ENCODE measurements around the gene TIGD4.
"Not testable (repeated sequence)": the region's sequence is repeated elsewhere in the genome, so short reads cannot be mapped to it uniquely, and the experiment has no call there.

TIGD4 gene

DNA sequence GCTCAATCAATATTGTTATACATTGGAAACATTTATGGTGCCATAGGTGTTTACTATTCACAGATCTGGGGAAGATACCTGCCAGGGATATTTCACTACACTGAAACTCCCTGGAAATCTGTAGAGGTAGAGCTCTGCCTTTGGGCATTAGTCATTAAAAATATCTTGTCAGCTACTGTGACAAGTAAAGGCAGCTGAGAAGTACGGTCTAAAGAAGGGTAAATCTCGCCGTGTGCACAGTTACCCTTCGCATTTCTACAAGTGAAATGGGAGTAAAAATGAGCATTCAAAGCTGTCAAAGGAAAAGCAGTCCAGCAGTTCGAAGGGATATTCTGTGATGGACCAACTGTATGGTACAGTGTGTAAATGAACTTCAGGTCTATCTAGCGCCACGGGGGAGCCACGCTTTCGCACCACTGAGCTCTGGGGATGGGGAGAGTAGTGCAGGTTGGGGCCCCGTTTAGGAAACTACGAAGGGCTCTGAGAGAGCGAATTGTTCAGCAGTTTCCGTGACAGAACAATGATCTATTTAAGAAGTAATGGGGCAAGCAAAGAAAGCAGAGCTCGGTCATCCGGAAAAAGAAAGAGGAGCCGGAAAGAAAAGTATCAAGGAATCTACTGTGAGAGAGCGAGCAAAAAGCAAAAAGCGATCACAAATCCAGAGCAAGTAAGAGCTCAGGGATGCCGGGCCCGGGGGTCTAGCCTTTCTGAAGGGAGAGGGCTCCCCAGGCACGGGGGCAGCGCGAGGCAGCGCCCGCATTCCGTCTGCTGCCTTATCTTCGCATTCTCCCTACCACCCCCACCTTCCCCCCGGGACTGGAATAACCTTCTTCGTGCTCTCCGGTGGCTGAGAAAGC is 646 bp downstream of the TIGD4 start:
- FAIRE-seq = no peak

DNA sequence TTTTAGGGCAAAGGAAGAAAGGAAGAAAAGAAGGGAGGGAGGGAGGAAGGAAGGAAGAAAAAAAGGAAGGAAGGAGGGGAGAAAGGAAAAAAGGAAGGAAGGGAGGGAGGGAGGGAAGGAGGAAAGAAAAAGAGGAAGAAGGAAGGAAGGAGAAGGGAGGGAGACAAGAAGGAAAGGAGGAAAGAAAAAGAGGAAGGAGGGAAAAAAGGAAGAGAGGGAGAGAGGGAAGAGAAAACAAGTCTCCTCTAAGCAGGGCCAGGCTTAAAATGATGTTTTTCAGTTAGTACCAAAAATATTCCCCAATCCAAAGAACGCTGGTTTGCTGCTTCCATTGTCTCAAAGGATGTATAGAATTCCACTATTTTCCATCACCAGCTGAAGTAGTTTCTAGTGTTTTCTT is 2.0 kb downstream of the TIGD4 start:
- FAIRE-seq = no peak

DNA sequence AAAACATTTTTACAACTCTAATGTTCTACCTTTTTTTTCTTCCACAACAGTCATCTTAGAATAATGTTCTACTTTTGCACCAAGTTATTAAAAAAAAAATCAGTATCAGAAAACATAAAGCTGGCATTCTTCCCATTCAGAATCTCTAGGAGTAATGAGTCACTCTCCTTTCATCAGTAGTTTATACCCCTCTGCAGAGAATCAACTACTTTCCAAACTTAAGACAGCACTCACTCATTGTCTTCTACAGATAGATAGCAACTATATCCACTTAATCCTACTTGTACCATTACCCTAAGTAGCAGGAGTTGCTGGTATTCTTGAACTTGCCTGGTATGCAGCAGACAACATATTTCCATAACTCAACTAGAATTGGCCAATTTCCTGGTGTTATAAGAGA is 3.2 kb downstream of the TIGD4 start:
- peak; percentile 6 for FAIRE-seq

DNA sequence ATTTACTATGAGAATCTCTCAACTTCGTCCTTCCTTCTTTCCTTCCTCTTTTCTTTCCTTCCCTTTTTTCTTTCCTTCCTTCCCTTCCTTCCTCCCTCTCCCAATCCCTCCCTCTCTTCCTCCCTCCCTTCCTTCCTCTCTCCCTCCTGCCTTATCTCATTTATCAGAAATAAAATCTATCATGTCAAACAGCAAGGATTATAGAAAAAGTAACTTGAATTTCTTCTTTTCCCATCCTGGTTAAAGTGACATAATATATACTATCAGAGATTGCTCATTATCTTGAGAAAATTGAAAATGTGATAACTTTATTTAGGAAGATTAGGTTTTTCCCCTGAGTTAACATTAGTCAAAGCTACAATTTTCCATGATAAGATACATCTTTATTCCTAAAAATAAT is 5.6 kb downstream of the TIGD4 start:
- FAIRE-seq = no peak

DNA sequence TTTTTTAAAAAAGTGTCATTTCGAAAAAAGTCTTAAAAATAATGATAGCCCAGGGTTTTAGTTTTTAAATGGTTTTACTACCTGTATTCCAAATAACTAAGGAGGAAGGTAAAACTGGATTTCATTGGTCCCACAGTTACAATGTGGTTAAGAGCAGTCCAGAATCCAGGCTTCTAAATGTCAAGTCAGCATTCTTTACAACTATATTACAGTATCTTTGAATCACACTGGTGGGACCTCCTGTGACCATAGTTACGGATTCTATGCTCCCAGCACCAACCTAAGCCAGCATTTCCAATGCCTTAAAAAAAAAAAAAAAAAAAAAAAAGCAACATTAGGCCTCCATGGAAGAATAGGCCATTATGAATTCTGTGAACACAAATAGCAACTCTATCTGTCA is 6.2 kb downstream of the TIGD4 start:
- no peak for FAIRE-seq

DNA sequence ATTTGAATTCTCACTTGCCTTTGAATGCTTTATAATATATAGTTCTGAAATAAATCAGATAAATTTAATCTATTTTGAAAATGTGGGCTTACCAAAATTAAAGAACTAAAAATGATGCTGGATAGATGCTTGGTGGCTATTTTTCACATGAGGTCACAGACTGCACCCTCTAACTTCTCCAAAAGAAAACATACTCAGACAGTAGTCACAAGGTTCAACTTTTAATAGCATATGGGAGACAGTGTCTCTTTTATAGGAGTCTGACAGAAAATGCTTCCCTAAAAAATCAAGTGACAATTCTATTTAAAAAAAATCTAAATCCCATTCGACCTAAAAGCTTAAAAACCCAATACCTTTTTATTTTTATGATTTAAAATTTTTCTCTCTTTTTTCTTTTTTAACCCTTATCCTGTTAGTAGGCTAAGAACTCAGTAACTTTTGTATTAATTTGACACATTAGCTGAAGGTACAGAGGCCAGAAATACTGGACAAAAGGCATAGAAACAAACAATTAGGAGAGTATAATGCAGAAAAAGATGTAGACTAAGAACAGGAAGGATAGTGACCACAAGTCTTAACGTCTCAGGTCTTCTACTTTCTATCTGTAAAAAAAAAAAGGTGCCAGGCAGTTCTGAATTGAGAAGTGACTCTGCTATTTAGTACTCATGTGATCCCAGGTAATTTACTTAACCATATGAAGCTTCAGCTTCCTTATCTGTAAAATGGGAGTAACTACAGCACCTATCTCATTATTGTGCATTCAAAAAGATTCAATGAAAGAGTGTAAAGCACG is 7.6 kb downstream of the TIGD4 start:
- FAIRE-seq = no peak

DNA sequence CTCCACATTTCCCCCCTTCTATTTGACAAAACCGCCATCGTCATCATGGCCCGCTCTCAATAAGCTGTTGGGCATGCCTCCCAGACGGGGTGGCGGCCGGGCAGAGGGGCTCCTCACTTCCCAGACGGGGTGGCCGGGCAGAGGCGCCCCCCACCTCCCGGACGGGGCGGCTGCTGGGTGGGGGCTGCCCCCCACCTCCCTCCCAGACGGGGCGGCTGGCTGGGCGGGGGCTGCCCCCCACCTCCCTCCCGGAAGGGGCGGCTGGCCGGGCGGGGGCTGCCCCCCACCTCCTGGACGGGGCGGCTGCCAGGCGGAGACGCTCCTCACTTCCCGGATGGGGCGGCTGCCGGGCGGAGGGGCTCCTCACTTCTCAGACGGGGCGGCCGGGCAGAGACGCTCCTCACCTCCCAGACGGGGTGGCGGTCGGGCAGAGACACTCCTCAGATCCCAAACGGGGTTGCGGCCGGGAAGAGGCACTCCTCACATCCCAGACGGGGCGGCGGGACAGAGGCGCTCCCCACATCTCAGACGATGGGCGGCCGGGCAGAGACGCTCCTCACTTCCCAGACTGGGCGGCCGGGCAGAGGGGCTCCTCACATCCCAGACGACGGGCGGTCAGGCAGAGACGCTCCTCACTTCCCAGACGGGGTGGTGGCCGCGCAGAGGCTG is 14.3 kb downstream of the TIGD4 start:
- not testable (repeated sequence) for FAIRE-seq

DNA sequence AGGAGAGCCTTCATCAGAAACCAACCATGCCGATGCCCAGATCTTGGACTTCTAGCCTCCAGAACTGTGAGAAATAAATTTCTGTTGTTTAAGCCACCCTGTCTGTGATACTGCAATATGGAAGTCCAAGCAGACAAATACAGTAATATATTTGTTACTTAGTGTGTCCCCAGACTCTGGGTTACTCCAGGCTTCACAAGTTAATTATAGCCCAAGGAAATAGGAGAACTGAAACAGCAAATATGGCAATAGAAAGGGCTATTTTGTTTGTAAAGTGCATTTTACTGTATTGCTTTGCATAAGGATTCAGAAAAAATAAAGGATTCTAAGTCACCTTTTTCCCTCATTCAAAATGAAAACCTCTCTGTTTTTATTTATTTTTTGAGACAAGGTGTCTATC is 15.7 kb downstream of the TIGD4 start:
- FAIRE-seq = no peak

DNA sequence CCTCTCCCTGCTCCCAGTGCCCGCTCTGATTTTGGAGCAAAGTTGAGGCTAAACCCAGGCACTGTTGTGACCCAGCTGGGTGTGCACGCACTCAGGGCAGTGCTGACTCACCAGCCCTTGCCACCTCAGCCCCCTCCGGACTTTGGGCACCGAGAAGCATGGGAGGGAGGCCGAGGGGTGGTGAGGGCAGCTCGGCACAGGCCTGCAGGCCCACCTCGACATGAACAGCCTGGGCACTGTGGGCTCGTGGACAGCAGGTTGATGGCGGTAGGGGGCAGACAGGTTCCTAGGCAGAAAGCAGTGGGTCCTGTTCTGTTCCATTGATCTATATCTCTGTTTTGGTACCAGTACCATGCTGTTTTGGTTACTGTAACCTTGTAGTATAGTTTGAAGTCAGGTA is 30.9 kb downstream of the TIGD4 start:
- no peak for FAIRE-seq

DNA sequence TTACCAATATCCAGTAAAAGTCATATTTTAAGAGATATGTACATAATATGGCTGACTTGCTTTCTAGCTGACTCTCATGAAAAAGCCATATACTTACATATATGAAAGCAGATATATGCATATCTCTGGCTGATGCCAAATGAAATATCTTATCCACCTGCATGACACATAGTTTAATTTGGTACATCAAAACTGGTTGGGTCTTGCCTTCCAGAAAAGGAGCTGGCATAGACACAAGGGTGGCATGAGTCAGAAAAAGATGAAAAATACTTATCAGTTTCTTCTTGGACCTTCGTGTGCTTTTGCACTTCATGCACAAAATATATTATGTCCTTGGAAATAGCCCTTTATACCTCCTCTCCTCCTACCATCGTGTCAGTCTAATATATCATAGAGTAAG is 32.1 kb downstream of the TIGD4 start:
- no peak for FAIRE-seq

DNA sequence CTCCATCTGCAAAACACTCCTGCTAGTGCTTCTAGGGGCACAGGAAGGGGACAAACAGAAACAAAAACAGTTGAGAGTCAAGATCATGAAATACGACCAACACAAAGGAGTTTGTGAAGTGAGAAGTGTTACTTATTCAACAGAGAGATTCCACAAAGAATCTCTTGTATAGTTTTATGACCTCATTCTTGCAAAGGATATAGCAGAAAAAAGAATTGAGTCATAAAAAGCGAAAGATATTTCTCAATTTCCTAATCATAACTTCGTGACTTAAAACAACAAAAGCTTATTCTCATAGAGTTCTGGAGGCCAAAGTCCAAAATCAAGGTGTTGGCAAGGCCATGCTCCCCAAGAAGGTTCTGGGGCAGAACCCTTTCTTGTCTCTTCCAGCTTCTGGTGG is 40.7 kb downstream of the TIGD4 start:
- FAIRE-seq = no peak

DNA sequence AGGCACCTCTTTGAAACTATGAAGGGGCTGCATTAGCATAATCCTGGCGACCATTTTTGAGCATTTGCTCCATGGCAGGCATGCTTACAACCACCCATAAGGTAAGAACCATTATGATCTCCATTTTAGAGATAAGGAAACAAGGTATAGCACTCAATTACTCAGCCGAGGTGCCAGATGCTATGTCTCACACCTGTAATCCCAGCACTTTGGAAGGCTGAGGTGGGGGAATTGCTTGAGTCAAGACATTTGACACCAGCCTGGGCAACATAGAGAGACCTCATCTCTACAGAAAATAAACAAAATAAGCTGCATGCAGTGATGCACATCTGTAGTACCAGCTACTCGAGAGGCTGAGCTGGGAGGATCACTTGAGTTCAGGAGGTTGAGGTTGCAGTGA is 43.6 kb downstream of the TIGD4 start:
- FAIRE-seq = no peak

DNA sequence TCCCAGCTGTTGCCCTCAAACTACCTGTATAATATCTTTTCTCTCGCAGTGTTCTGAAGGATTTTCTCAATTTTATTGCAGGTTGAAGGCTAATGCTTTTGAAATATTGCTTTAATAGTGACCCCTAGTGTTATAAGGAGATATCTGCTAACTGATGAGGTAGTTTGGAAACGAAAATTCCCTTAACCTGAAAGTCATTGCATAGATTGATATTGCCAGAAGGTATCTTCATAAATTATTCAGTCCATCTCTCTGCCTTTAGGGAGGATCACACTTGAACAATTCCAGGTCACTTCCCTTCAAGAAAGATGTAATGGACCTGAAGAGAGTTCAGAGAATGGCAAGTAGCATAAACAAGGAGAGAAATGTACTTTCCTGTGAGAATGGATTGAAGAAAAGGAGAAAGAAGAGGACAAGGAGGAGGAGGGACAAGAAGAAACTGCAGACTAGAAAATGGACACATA is 44.1 kb downstream of the TIGD4 start:
- peak; percentile 80 for FAIRE-seq

DNA sequence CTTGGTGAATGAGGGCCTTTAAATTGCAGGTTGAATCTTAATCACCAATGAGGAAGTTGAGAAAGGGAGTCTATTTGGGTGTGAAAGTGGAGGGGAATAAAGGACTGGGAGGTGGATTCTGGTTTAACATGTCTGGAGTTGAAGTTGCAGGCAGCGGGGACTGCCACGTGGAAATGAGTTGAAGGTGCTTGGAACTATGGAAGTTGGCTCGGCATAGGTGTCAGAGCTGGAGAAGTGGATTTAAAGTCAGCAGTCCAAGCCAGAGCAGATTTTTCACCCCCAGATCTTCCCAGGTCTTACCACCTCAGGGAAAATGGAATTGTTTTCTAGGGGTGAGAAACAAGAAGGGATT is 44.9 kb downstream of the TIGD4 start:
- FAIRE-seq = no peak

DNA sequence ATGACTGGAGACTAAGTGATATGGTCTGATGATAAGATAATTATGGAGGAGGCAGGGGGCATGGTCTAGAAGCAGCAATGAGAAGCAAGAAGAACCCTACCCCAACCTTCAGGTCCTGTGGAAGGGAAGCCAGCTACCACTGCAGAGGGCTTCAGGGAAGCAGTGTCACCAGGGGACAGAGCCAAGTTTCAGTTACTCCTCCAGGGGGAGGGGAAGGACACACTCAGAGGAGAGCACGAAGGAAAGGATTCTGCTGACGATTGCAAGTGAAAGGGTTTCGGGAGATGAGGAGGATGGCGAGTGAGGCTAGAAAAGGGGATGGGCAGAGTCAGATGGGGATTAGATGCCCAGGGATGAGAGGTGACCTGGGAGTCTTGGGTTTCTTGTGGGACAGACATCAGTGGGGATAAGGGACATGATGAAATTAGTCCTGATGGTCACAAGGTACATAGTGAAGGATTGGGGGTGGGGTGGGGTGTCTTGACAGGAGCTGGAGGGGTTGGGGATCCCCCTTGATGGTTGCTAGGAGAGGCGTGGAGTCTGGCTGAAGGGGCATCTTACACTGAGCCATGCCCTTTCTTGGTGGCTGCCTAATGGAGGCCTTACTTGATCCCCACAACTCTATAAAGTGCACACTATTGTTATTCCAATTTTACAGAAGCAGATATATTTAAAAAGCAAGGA is 45.4 kb downstream of the TIGD4 start:
- FAIRE-seq = no peak

DNA sequence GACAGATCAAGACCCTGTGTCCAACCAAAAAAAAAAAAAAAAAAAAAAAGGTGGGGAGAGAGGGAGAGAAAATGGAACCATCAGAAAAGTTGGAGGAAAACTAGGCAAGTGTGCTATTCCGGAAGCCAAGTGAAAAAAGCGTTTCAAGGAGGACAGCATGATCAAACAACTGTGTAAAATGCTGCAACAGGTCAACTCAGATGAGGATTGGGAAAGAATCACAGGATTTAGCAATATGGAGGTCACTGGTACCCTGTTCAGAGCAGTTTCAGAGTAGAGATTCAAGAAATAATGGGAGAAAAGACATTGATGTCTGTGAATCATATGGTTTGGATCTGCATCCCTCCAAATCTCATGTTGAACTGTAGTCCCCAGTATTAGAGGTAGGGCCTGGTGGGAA is 47.5 kb downstream of the TIGD4 start:
- FAIRE-seq = no peak

DNA sequence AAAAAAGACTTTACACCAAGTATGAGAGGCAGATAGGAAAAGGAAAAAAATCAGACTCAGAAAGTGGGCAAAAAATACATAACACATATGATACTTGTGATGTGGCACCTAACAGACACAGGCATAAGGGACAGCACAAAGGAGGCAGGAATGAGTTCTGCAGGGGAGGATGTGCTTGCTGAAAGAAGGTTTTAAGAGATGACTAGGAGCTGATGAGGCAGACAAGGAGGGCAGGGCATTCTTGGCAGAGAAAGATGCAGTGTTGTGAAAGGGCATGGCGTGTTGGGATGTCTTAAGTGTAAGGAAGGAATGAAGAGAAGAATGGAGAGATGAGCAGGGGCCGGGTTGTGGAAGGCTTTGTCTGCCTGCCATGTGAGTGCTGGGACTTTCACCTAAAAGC is 50.1 kb downstream of the TIGD4 start:
- no peak for FAIRE-seq

DNA sequence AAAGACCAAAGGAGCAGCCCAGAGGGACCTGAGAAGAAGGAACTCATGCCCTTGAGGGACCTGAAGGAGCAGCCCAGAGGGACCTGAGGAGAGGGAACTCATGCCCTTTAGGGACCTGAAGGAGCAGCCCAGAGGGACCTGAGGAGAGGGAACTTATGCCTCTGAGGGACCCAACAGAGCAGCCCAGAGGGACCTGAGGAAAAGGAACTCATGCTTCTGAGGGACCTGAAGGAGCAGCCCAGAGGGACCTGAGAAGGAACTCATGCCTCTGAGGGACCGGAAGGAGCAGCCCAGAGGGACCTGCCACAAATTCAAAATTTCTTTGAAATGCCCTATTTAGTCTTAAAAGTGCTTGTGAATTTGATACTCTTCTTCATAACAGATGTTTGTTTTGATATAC is 51.2 kb downstream of the TIGD4 start:
- FAIRE-seq = no peak

DNA sequence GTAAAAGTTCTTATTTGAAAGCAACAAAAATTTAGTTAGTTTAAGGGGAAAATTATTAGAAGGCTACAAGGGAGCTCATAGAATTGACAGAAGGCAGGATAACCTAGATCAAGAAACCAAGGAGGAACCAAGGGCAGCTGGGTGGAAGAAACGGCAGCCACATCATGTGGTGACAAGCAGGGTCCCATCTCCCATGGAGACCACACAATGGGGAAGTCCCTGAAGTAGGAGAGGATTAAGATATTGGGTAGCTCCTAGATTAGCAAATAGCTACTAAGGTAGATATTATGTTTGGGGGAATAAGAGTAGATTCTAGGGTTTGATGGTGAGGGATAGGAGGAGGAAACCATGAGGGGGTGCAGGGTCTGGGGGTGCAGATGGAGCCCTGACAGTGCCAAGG is 51.7 kb downstream of the TIGD4 start:
- FAIRE-seq = no peak

DNA sequence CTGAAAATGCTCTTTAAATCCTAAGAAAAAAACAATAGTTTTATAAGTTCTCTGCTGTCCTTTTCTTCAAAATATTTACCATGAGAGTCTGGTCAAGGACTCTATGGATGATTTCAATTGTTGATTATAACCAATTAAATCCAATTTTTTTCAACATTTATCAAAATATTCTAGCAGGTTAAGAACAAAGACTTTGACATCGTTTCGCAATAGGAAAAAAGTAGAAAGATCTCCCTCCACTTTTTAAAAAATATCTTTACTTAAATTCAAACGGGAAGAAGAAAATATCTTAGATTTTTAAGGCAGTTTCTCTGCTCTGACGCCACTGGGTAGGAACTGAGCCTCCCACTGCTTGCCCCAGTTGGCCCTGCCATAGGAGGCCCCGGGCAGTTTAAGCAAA is 55.0 kb downstream of the TIGD4 start:
- no peak for FAIRE-seq

DNA sequence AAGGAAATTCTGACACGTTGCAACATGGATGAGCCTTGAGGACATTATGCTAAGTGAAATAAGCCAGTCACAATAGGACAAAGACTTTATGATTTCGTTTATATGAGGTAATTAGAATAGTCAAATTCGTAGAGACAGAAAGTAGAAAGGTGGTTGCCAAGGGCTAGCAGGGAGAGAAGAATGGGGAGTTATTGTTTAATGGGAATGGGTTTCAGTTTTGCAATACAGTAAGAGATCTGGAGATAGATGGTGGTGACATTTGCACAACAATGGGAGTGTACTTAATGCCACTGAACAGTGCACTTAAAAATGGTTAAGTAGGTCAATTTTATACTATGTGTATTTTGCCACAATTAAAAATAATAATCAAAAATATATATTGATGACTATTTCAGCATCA is 56.3 kb downstream of the TIGD4 start:
- FAIRE-seq = no peak

DNA sequence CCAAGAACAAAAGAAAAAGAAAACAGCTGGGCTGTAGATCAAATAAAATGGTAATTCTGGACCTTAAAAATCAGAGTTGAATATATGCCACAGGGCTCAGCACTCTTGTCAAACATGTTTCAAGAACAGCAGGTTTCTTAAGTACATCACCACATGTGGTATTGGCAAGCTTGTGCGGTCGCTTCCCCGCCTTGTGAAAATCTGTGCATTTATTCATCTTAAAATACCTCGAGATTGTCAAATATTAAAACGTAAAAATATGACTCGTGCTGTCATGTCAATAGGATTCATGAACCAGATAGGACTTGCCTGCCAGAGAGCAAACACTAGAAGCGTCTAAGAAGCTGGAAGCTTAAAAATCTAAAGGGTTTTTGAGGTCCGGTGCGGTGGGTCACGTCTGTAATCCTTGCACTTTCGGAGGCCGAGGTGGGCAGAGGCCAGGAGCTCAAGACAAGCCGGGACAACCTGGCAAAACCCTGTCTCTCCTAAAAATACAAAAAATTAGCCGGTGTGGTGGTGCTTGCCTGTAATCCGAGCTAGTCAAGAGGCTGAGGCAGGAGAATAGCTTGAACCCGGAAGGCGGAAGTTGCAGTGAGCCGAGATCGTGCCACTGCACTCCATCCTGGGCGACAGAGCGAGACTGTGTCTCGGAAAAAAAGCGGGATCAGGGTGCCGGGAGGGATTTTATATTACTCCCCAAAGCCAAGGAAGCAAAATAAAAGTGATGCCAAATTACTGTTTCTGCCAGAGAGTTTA is 59.6 kb downstream of the TIGD4 start:
- no peak for FAIRE-seq

Data from A204.1 (cell line).